IPS-15b (cell line): ENCODE data around the gene TAF1.
"Not testable (repeated sequence)": the region's sequence is repeated elsewhere in the genome, so short reads cannot be mapped to it uniquely, and the experiment has no call there.

Source experiments
- H3K27me3 ChIP-seq: one replicate; pipeline ENCODE4 v1.6.1; 2013; ENCODE audit warnings: low read length; ENCODE audit not compliant: control insufficient read depth, insufficient read depth
- H3K36me3 ChIP-seq: one replicate; pipeline ENCODE4 v1.6.1; 2013; ENCODE audit warnings: low read length; ENCODE audit not compliant: control insufficient read depth, insufficient read depth
- H3K4me1 ChIP-seq: one replicate; pipeline ENCODE4 v1.6.1; 2013; ENCODE audit warnings: mild to moderate bottlenecking, low read length; ENCODE audit not compliant: control insufficient read depth, insufficient read depth
- H3K4me3 ChIP-seq: one replicate; pipeline ENCODE4 v1.5.1; 2013; ENCODE audit warnings: low read depth, low read length
- H3K9ac ChIP-seq: one replicate; pipeline ENCODE4 v1.6.1; 2013; ENCODE audit warnings: low read depth, mild to moderate bottlenecking, low read length
- H3K9me3 ChIP-seq: one replicate; pipeline ENCODE4 v1.6.1; 2013; ENCODE audit warnings: mild to moderate bottlenecking, low read length; ENCODE audit not compliant: control insufficient read depth, insufficient read depth

Gene TAF1

DNA sequence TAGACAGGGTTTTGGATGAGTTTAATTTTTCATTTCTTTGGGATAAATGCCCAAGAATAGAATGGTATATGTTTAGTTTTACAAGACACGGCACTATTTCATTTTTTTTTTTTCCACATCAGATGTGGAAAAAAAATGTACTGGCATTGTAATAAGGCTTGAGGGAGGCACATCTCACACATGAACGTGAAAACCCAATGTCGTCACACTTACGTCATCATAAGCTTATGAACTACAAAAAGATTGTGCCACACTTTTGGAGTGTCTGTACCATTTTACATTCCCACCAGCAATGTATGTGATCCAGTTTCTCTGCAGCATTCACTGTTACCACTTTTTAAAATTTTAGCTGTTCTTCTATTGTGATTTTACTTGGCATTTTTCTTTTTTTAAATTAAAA lies 74.2 kb downstream of the TAF1 start:
- no peaks in the 10 kb centered on the region for H3K4me1 ChIP-seq
- H3K27me3 ChIP-seq, result no peaks in the 10 kb centered on the region
- H3K9me3 ChIP-seq, result no peaks in the 10 kb centered on the region
- peaks cover 4% of the 10 kb centered on the region for H3K36me3 ChIP-seq
- no peak overlapping the region for H3K9ac ChIP-seq
- no peak overlapping the region for H3K4me3 ChIP-seq

DNA sequence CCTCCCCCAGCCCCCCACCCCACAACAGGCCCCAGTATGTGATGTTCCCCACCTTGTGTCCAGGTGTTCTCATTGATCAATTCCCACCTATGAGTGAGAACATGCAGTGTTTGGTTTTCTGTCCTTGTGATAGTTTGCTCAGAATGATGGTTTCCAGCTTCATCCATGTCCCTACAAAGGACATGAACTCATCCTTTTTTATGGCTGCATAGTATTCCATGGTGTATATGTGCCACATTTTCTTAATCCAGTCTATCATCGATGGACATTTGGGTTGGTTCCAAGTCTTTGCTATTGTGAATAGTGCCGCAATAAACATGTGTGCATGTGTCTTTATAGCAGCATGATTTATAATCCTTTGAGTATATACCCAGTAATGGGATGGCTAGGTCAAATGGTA lies 75.7 kb downstream of the TAF1 start:
- not testable (repeated sequence) for H3K27me3 ChIP-seq, H3K4me1 ChIP-seq, H3K9ac ChIP-seq, H3K4me3 ChIP-seq, H3K36me3 ChIP-seq, H3K9me3 ChIP-seq

DNA sequence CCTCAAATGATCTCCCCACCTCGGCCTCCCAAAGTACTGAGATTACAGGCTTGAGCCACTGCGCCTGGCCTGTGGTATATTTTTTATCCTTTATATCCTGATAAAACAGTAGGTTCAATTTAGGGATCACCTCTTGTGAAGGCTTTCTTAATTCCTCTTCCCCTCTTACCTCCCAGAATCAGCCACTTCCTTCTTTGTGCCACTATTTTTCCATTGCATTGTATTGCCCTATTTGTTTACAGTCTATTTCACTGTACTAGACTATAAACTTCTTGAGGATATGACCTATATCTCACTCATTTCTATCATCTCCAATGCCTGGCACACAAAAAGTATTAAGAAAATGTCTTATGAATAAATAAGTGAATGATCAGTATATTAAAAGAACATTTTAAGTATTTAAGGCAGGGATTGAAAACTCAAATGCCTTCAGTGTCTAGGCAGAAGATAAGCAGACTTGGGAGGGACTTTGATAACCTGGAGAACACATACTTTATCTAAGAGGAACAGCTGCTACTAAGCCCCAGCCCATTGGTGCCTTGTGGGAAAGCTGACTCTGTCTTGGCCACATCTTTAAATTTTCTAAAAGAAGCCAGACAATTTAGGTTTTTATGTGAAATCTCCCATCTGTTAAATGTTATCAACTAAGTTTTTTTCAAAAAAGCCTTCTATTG lies 84.4 kb downstream of the TAF1 start:
- Histone ChIP-seq H3K4me1 (no peaks in the 10 kb centered on the region), H3K9me3 (no peaks in the 10 kb centered on the region), H3K27me3 (no peaks in the 10 kb centered on the region), H3K36me3 (no peaks in the 10 kb centered on the region), H3K9ac (no peak overlapping the region), H3K4me3 (no peak overlapping the region)

DNA sequence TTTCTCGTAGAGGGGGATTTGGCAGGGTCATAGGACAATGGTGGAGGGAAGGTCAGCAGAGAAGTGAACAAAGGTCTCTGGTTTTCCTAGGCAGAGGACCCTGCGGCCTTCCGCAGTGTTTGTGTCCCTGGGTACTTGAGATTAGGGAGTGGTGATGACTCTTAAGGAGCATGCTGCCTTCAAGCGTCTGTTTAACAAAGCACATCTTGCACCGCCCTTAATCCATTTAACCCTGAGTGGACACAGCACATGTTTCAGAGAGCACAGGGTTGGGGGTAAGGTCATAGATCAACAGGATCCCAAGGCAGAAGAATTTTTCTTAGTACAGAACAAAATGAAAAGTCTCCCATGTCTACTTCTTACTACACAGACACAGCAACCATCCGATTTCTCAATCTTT lies 85.4 kb downstream of the TAF1 start:
- not testable (repeated sequence) for H3K36me3 ChIP-seq, H3K4me3 ChIP-seq, H3K27me3 ChIP-seq

DNA sequence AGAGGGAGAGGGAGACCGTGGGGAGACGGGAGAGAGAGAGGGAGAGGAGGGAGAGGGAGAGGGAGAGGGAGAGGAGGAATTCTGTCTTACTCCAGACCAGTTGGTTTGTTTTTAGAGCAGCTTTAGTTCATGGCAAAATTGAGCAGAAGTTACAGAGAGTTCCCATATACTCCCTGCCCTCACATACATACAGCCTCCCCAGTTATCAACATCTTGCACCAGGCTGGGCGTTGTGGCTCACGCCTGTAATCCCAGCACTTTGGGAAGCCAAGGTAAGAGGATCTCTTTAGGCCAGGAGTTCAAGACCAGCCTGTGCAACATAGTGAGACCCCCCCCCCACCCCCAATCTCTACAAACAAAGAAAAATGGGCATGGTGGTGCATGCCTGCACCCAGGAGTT lies 86.9 kb downstream of the TAF1 start:
- Histone ChIP-seq H3K9ac (no peak overlapping the region), H3K9me3 (no peaks in the 10 kb centered on the region), H3K27me3 (no peaks in the 10 kb centered on the region), H3K4me3 (no peak overlapping the region), H3K4me1 (no peaks in the 10 kb centered on the region), H3K36me3 (peaks cover 5% of the 10 kb centered on the region)

More for the DNA sequence above, 85.4 kb downstream of the TAF1 start:
- H3K4me1 ChIP-seq, H3K9me3 ChIP-seq, H3K9ac ChIP-seq: not testable (repeated sequence)

DNA sequence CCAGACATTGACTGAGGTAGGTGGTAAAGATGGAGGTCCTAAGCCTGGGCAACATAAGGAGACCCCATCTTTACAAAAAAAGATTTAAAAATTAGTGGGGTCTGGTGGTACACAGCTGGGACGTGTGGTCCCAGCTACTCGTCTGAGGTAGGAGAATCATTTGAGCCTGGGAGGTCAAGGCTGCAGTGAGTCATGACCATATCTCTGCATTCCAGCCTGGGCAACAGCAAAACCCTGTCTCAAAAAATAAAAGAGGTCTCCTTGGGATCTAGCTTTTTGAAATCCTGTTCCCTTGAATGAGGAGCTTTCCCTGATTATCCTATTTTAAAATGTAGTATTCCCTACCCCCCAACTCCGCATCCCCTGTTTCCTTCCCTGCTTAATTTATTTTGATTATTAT lies 88.1 kb downstream of the TAF1 start:
- no peak overlapping the region for H3K9ac ChIP-seq
- H3K9me3 ChIP-seq, result no peaks in the 10 kb centered on the region
- H3K4me3 ChIP-seq, result no peak overlapping the region
- H3K4me1 ChIP-seq, result no peaks in the 10 kb centered on the region
- peaks cover 5% of the 10 kb centered on the region for H3K36me3 ChIP-seq
- no peaks in the 10 kb centered on the region for H3K27me3 ChIP-seq

DNA sequence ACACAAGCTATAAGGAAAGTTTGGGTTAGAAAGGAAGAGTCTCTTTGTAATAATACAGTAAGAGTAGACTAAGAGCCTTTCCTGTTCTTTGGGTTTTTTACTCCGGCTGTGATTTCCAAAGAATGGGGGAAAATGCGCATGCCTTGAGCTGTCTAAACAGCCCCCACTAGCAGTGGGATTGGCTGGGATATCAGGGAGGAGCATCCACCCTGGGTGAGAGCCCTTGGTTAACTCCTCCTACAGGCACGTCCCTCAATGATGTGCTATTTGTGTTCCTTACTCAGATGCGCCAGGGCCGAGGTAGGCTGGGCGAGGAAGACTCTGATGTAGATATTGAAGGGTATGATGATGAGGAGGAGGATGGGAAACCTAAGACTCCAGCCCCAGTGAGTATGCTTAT lies 92.7 kb downstream of the TAF1 start:
- H3K27me3 ChIP-seq, result no peaks in the 10 kb centered on the region
- no peak overlapping the region for H3K4me3 ChIP-seq
- peaks cover 8% of the 10 kb centered on the region for H3K36me3 ChIP-seq
- no peaks in the 10 kb centered on the region for H3K4me1 ChIP-seq
- H3K9ac ChIP-seq, result no peak overlapping the region
- no peaks in the 10 kb centered on the region for H3K9me3 ChIP-seq

DNA sequence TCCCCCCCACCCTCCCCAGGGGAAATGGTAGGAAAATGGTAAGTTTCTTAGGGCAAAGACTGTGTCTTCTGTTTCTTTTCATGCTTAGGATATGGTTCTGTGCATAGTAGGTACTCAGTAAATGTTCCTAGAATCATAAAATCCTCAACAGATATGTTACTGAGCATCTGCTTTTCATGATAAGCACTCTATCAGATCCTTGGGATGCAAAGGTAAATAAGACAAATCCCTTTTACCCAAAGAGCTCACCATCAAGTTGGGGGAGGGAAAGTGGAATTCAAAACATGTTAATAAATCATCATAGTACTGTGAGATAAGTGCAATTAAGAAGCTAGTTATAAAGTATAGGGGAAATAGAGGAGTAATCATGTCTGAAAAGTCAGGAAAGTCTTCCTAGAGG lies 98.8 kb downstream of the TAF1 start:
- Histone ChIP-seq H3K36me3 (peaks cover 6% of the 10 kb centered on the region), H3K4me3 (no peak overlapping the region), H3K9me3 (no peaks in the 10 kb centered on the region), H3K4me1 (no peaks in the 10 kb centered on the region), H3K9ac (no peak overlapping the region), H3K27me3 (no peaks in the 10 kb centered on the region)

DNA sequence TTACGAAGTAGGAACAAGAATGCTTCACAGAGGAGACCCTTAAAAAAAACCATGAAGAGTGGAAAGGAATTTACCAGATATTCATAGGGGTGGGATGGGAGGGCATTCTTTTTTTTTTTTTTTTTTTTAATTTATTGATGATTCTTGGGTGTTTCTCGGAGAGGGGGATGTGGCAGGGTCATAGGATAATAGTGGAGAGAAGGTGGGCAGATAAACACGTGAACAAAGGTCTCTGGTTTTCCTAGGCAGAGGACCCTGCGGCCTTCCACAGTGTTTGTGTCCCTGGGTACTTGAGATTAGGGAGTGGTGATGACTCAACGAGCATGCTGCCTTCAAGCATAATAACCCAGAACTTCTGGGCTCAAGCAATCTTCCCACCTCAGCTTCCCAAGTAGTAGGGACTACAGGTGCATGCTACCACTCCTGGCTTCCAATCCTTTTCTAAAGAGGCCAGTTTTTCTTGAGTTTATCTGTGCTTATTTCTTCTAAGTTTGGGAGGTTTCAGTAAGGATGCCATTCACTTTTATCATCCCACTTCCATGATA lies 100.9 kb downstream of the TAF1 start:
- Histone ChIP-seq H3K27me3 (no peaks in the 10 kb centered on the region), H3K4me3 (no peak overlapping the region), H3K9ac (no peak overlapping the region), H3K4me1 (no peaks in the 10 kb centered on the region), H3K9me3 (no peaks in the 10 kb centered on the region), H3K36me3 (peaks cover 6% of the 10 kb centered on the region)

DNA sequence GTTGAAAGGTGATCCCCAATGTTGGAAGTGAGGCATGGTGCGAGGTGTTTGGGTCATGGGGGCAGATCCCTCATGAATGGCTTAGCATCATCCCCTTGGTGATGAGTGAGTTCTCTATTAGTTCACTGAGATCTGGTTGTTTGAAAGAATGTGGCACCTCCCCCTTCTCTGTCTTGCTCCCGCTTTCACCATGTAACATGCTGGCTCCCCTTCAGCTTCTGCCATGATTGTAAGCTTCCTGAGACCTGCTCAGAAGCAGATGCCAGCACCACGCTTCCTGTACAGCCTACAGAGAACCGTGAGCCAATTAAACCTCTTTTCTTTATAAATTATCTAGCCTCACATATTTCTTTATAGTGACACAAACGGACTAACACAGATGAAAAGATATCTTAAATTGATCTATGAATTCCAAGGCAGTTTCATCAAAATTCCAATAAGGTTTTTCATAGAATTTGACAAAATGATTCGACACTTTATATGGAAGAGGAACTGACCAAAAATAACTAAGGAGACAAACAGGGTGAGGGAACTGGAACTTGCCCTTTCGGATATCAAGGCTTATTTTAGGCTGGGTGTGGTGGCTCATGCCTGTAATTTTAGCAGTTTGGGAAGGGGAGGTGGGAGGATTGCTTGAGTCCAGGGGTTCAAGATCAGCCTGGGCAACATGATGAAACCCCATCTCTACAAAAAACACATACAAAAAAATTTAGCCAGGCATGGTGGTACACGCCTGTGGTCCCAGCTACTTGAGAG lies 109.8 kb downstream of the TAF1 start:
- H3K9me3 ChIP-seq, result no peaks in the 10 kb centered on the region

DNA sequence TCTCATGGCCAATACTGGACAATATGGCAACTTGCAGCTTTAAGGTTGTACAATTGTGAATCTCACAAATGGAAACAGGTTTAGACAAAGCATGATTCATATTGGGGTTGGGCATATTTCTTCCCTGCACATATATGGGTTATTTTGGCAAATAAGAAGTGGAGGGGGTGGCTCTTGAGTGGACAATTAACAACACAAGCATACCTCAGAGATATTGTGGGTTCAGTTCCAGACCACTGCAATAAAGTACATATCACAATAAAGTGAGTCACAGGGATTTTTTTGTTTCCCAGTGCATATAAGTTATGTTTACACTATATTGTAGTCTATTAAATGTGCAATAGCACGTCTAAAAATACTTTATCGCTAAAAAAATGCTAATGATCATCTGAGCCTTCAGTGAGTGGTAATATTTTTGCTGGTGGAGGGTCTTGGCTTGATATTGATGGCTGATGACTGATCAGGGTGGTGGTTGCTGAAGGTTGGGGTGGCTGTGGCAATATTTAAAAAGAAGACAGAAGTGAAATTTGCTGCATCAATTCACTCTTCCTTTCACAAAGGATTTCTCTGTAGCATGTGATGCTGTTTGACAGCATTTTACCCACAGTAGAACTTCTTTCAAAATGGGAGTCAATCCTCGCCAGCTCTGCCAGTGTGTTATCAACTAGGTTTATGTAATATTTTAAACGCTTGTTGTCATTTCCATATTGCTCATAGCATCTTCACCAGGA lies 116.2 kb downstream of the TAF1 start:
- H3K4me1 ChIP-seq, result no peaks in the 10 kb centered on the region
- H3K27me3 ChIP-seq, result no peaks in the 10 kb centered on the region
- H3K4me3 ChIP-seq, result no peak overlapping the region
- H3K36me3 ChIP-seq, result no peaks in the 10 kb centered on the region
- no peaks in the 10 kb centered on the region for H3K9me3 ChIP-seq
- H3K9ac ChIP-seq, result no peak overlapping the region

More for the DNA sequence above, 109.8 kb downstream of the TAF1 start:
- H3K36me3 ChIP-seq, result no peaks in the 10 kb centered on the region
- H3K4me1 ChIP-seq, result no peaks in the 10 kb centered on the region
- H3K27me3 ChIP-seq, result no peaks in the 10 kb centered on the region
- H3K4me3 ChIP-seq, result no peak overlapping the region
- no peak overlapping the region for H3K9ac ChIP-seq
